Activated naive CD4-positive, alpha-beta T cell (primary cell): ENCODE results near the gene IGSF5.

Experiments
- DNase-seq, 4 experiments: peaks; one replicate each; lab custom pipeline; 2025; lab: John Stamatoyannopoulos, UW

IGSF5 gene

GRCh38 chr21:39834543-39834942 lies 89.6 kb downstream of the IGSF5 start:
- DNase-seq, result no peak

GRCh38 chr21:39837861-39838359 lies 92.9 kb downstream of the IGSF5 start:
- DNase-seq, result no peak

- DNase-seq, result no peak
Observed at GRCh38 chr21:39840373-39841097, 95.6 kb downstream of the IGSF5 start.

- no peak for DNase-seq
Observed at GRCh38 chr21:39842741-39843459, 97.9 kb downstream of the IGSF5 start.

- no peak for DNase-seq
Observed at GRCh38 chr21:39843483-39843882, 98.5 kb downstream of the IGSF5 start.

GRCh38 chr21:39843916-39844315 lies 98.9 kb downstream of the IGSF5 start:
- no peak for DNase-seq

- no peak for DNase-seq
Observed at GRCh38 chr21:39845571-39846130, 100.7 kb downstream of the IGSF5 start.

- DNase-seq, result no peak
Observed at GRCh38 chr21:39847877-39848276, 102.9 kb downstream of the IGSF5 start.

GRCh38 chr21:39849014-39849655 lies 104.2 kb downstream of the IGSF5 start:
- DNase-seq, result no peak

GRCh38 chr21:39850333-39850732 lies 105.3 kb downstream of the IGSF5 start:
- no peak for DNase-seq

GRCh38 chr21:39851002-39851618 lies 106.1 kb downstream of the IGSF5 start:
- DNase-seq, result no peak
